GM21423 (cell line): ENCODE measurements around the gene FHIT.

Experiments used
- ATAC-seq: cut with Tn5 transposase; IDR thresholded peaks from one replicate; pipeline ENCODE4 v1.9.1; 2021; ENCODE audit warnings: mild to moderate bottlenecking, moderate library complexity; ENCODE audit not compliant: unreplicated experiment

FHIT gene

DNA sequence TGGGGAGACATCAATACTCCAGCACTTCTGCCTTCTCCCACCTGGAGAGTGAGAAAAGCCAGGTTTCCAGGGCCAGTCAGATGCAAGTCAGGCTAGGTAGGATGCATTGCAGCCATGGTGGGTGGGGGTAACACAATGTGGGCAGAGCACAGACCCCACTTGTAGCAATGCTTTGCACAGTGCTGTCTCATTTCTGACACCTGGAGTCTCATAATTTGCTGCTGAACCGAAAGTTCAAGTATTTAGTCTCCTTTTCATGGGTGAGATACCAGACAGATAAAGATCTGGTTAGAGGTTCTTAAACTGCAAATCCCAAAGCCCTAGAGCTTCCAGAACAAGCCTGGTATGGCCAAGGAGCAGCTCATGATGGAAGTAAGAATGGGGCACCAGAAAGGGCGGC lies 1321.1 kb downstream of the FHIT start:
- no peak for ATAC-seq

DNA sequence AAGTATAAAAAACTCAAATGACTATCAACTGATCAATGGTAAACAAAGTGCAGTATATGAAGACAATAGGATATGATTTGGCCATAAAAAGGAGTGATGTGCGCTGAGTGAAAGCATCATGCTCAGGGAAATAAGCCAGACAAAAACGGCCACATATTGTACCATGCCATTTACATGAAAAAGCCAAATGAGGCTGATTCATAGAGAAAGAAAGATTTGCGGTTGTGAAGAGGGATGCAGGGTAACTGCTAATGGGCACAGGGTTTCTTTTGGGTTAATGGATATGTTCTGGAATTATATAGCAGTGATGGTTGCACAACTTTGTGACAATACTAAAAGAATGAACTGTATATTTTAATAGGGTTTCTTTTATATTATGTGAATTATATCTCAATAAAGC lies 1324.2 kb downstream of the FHIT start:
- no peak for ATAC-seq

- no peak for ATAC-seq
These were observed 1325.3 kb downstream of the FHIT start for GRCh38 chr3:59925946-59926345.

DNA sequence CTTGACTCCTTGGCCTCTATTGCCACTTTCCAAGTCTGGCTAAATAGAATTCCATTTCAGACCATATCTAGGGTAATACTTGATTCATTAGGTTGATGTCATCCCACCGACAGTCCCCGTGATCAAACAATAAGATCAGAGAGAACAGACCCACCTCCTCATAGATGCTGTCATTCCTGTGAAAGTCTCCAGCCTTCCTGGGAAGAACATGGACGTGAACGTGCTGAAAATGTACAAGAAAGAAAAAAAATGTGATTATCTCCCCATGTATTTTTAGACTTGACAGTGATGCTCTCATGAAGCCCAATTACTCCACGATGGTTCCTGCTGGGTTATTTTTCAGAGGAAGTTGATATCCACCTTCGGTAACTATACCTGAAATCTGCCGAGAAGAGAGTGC lies 1329.1 kb downstream of the FHIT start:
- no peak for ATAC-seq

GRCh38 chr3:59920822-59921221 lies 1330.4 kb downstream of the FHIT start:
- ATAC-seq = no peak

DNA sequence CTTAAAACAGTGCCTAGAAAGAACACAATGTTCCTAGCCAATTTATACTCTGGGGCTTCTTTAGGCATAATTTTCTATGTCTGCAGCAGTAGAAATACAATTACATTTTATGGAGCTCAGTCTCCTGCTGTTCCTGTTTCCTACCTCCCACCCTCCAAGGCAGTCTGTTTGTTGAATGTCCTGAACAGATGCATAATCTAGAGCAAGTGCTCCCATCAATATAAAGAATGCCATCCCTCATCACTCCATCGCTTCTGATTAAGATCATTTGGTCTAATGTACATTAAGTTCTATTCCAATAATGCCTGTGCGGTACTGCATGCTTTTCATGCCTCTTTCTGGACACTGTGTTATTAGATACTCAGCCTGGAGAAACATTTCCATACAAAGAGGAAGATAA lies 1331.7 kb downstream of the FHIT start:
- no peak for ATAC-seq

DNA sequence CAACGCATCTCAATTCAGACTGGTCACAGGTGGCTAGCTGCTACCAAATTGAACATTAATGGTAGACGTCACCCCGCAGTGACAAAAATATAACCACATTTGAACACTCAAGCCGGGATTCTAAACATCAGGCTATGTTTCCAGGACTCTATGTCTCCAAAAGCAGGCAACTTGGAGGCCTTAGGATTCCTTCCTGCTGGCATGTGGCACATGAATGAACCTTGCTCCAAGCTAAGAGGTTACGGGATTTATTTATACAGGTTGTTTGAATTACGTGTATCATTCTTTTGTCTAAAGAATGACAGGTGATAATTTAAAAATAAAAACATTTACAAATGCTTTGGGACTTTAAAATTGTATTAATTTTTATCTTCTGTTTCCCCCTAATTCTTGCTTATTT lies 1337.0 kb downstream of the FHIT start:
- no peak for ATAC-seq

DNA sequence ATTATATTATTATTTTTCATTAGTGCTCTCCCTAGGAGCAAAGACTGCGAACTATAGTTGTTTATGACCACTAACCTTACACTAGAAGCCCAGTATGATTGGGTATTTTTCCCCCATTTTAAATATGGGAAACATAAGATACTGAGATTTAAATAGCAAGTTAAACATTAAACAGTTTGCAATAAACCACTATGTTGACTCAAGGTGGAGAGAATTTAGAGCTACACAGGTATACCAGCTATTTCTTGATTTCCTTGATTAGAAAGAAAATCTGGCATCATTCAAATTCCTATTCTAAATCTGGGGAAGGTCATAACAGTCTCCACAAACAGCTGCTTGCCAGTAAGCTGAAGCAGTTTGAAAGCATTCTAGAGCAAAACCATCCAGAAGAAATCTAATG lies 1337.6 kb downstream of the FHIT start:
- no peak for ATAC-seq

GRCh38 chr3:59908701-59909100 lies 1342.6 kb downstream of the FHIT start:
- ATAC-seq = no peak

DNA sequence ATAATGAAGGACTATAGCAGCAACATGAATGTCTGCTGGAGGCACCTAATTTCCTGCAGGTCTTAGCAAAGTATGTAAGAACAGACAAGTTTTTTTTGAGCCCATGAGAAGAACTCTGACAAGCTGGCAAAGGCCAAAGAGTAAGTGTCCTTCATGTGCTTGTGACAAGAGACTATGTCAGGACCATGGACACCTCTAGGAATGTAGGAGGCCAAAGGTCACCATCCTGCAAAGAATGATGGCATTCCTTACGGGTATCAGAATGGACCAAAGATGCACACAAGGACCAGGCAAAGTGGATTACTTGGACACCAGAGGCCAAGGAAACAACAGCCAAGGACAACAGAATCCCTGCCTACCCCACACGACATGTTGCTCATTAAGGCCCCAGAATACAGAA lies 1343.0 kb downstream of the FHIT start:
- ATAC-seq = no peak

- no peak for ATAC-seq
These were observed 1347.0 kb downstream of the FHIT start for GRCh38 chr3:59904296-59904695.

- ATAC-seq = no peak
These were observed 1352.2 kb downstream of the FHIT start for GRCh38 chr3:59899061-59899460.

GRCh38 chr3:59895972-59896371 lies 1355.3 kb downstream of the FHIT start:
- no peak for ATAC-seq

- no peak for ATAC-seq
These were observed 1356.7 kb downstream of the FHIT start for GRCh38 chr3:59894425-59895121.

- ATAC-seq = no peak
These were observed 1360.6 kb downstream of the FHIT start for GRCh38 chr3:59890639-59891038.

GRCh38 chr3:59886790-59887189 lies 1364.5 kb downstream of the FHIT start:
- ATAC-seq = no peak

GRCh38 chr3:59885899-59886400 lies 1365.3 kb downstream of the FHIT start:
- no peak for ATAC-seq

DNA sequence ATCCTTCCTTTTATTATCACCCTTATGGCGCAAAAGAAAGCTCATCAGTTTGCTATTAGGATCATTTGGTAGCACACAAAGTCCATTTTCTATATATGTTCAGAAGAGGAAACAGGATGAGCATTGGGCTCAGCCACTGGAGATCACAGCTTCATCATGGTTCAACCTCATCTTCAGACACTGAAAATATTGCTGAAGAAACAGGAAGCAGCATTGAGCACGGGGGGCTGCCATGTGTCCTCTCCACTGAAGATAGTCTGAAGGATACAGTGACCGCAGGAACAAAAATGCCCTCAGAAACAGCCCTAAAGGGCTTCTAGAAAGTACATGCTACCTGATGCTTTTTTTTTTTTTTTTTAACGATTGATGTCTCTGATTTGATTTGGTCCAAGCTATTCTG lies 1366.2 kb downstream of the FHIT start:
- ATAC-seq = no peak

- ATAC-seq = no peak
These were observed 1366.8 kb downstream of the FHIT start for GRCh38 chr3:59884409-59884808.

DNA sequence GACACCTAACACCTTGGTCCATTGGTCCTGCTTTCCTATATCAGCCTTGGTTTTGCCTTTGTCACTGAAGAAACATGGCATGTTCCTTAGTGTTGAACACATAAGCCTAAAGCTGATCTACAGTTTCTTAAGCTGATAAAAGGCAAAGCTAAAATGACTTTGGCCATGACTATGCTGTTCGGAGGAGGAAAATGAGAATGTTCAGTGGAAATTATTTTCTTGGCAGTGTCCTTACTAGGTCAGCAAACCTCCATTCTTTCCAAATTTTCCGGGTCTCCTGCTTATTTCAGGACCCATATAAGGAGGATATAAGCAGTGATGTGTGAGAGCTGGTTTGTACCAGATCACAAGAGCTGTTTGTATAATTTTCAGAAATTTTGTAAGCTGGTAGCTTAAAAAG lies 1368.5 kb downstream of the FHIT start:
- no peak for ATAC-seq

GRCh38 chr3:59880717-59881116 lies 1370.5 kb downstream of the FHIT start:
- ATAC-seq = no peak

DNA sequence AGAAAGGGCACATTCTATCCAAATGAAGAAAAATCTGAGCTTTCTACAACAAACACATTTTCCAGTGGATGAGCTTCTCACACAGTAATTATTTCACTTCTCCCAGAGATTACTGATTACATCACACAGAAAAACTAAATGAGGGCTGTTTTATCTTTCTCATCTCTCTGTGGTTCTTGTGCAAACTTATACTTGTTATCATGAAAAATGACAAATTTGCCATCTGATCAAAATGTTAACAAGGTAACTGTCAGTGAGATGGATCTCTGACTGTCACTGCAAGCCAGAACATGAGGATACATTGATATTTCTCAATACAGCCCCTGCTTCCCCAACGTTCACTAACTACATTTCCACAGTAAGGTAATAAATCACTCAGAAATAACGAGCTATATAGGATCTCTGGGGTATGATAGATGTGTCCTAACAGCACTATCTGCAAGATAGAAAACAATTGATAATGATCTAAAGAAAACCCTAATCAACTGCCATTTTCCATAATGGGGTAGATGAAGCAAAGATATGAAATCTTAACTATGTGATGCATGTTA lies 1372.1 kb downstream of the FHIT start:
- no peak for ATAC-seq

DNA sequence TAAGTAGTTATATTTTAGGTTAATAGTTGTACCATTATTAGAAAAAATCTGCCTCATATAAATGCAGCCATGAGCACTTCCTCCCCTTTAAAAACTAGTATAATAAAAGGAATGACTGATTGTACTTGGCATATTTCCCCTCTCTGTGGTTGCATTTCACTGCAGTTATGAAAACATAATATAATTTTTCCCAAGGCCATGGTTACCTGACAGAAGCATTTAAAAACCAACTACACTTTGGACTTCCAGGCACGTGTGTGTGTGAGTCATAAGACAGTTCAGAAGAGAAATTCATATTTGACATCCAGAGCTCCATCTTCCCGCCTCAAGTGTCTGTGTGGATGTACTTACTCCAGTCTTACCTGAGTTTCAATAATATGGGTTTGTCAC lies 1373.2 kb downstream of the FHIT start:
- no peak for ATAC-seq
